ENCODE measurements around the gene TGDS. TPM values are rescaled to one million over a fixed set of nuclear protein-coding genes. Genes with fewer than 3 reads are reported as not detected.
"Not testable (repeated sequence)": the region's sequence is repeated elsewhere in the genome, so short reads cannot be mapped to it uniquely, and the experiment has no call there.

TGDS gene
- total RNA-seq, 4 donors from 2014 or later = 3.0 to 20.2 (median 9.6) TPM

DNA sequence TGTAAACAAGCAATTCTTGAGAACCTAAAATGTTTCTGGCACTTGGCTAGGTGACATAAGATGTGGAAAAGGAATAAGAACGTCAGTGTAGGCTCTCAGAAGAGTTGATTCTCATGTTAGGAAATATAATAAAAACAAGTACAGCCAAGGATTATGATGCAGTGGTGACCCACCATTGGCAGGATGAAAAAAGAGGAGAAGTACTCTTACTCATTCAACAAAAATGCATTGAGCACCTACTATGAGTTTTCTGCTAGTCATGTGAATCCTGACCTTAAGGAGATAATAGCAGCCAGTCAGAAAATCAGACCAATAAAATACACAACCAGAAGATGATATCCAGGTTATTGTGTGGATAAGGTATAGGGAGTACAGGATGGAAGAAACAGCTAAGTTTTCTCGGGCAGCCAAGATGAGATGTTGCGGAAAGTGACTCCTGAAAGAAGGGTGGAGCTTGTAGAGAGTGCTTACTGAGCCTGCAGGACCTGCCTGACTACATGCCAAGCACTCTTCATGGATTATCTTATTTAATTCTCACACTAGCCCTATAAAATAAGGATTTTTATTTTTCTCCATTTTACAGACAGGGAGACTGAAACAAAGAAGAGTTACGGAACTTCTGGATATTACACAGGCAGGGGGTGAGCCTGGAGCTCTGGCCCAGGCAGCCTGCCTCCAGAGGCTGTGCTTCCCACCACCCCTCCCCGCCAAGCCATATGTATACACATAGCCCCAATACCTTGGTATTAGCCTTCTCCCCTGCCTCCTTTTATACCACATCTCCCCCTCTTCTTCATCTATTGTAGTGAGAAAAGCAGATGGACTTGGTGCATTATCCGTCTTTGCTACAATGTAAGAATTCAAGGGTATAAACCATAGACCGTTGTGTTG, 58.0 kb downstream of the TGDS start:
- Histone ChIP-seq H3K9me3 (no peaks in the 10 kb centered on the region), H3K36me3 (no peaks in the 10 kb centered on the region), H3K4me1 (no peaks in the 10 kb centered on the region), H3K4me3 (no peak overlapping the region), H3K27me3 (no peaks in the 10 kb centered on the region), H3K27ac (no peak overlapping the region)
- WGBS, 2 donors (ENCODE audit: low coverage in 1 of 2) = 83 to 84% methylated on average over 7 of the region's 7 CpGs
- DNase-seq = no peak
- in situ Hi-C loops (cut with MboI; ENCODE audit: low pct_ligation_motif_present in 1 of 4, low pct_unique_long_range_greater_than_20kb in 1 of 4, low sequenced_read_pairs in 3 of 4) (no loop called here), intact Hi-C loops (cut with DNase I; ENCODE audit: low total_unique reads) (no loop called here)
- TF ChIP-seq POLR2AphosphoS5 (IDR thresholded peaks at IDR 0.05) (no peak), POLR2A (IDR thresholded peaks at IDR 0.05) (no peak), EP300 (IDR thresholded peaks at IDR 0.05; ENCODE audit: low read depth) (no peak)
- TF ChIP-seq, protein P1, sequence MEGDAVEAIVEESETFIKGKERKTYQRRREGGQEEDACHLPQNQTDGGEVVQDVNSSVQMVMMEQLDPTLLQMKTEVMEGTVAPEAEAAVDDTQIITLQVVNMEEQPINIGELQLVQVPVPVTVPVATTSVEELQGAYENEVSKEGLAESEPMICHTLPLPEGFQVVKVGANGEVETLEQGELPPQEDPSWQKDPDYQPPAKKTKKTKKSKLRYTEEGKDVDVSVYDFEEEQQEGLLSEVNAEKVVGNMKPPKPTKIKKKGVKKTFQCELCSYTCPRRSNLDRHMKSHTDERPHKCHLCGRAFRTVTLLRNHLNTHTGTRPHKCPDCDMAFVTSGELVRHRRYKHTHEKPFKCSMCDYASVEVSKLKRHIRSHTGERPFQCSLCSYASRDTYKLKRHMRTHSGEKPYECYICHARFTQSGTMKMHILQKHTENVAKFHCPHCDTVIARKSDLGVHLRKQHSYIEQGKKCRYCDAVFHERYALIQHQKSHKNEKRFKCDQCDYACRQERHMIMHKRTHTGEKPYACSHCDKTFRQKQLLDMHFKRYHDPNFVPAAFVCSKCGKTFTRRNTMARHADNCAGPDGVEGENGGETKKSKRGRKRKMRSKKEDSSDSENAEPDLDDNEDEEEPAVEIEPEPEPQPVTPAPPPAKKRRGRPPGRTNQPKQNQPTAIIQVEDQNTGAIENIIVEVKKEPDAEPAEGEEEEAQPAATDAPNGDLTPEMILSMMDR (IDR thresholded peaks at IDR 0.05) = no peak

GRCh38 chr13:94535775-94536174, 60.2 kb downstream of the TGDS start:
- in situ Hi-C loops (cut with MboI; ENCODE audit: low pct_ligation_motif_present in 1 of 4, low pct_unique_long_range_greater_than_20kb in 1 of 4, low sequenced_read_pairs in 3 of 4) = no loop called here

GRCh38 chr13:94535231-94535630, 60.7 kb downstream of the TGDS start:
- no peaks in the 10 kb centered on the region for H3K4me1 ChIP-seq
- 67 to 75% methylated on average over 2 of the region's 2 CpGs for WGBS, 2 donors (ENCODE audit: low coverage in 1 of 2)
- in situ Hi-C loops (cut with MboI; ENCODE audit: low pct_ligation_motif_present in 1 of 4, low pct_unique_long_range_greater_than_20kb in 1 of 4, low sequenced_read_pairs in 3 of 4) = no loop called here
- TF ChIP-seq POLR2AphosphoS5 (IDR thresholded peaks at IDR 0.05) = no peak
- TF ChIP-seq EP300 (IDR thresholded peaks at IDR 0.05; ENCODE audit: low read depth) = no peak
- TF ChIP-seq POLR2A (IDR thresholded peaks at IDR 0.05) = no peak
- TF ChIP-seq, protein P1 (IDR thresholded peaks at IDR 0.05) = no peak
- H3K36me3 ChIP-seq = no peaks in the 10 kb centered on the region
- no peaks in the 10 kb centered on the region for H3K9me3 ChIP-seq
- H3K27me3 ChIP-seq = no peaks in the 10 kb centered on the region
- H3K27ac ChIP-seq = no peak overlapping the region
- H3K4me3 ChIP-seq = no peak overlapping the region
- intact Hi-C loops (cut with DNase I; ENCODE audit: low total_unique reads) = no loop called here
- DNase-seq = no peak

More at GRCh38 chr13:94535775-94536174, 60.2 kb downstream of the TGDS start:
- H3K27me3 ChIP-seq = no peaks in the 10 kb centered on the region
- TF ChIP-seq, protein P1 (IDR thresholded peaks at IDR 0.05) = no peak
- TF ChIP-seq EP300 (IDR thresholded peaks at IDR 0.05; ENCODE audit: low read depth) = no peak
- TF ChIP-seq POLR2A (IDR thresholded peaks at IDR 0.05) = no peak
- TF ChIP-seq POLR2AphosphoS5 (IDR thresholded peaks at IDR 0.05) = no peak
- no peaks in the 10 kb centered on the region for H3K36me3 ChIP-seq
- DNase-seq = no peak
- intact Hi-C loops (cut with DNase I; ENCODE audit: low total_unique reads) = no loop called here
- no peak overlapping the region for H3K4me3 ChIP-seq
- H3K9me3 ChIP-seq = no peaks in the 10 kb centered on the region
- H3K4me1 ChIP-seq = no peaks in the 10 kb centered on the region
- no peak overlapping the region for H3K27ac ChIP-seq
- 68 to 71% methylated on average over 3 to 4 of the region's 4 CpGs for WGBS, 2 donors (ENCODE audit: low coverage in 1 of 2)

- intact Hi-C loops (cut with DNase I; ENCODE audit: low total_unique reads) = no loop called here
- no peaks in the 10 kb centered on the region for H3K27me3 ChIP-seq
- no peaks in the 10 kb centered on the region for H3K36me3 ChIP-seq
- in situ Hi-C loops (cut with MboI; ENCODE audit: low pct_ligation_motif_present in 1 of 4, low pct_unique_long_range_greater_than_20kb in 1 of 4, low sequenced_read_pairs in 3 of 4) = no loop called here
- 71 to 85% methylated on average over 1 of the region's 1 CpG for WGBS, 2 donors (ENCODE audit: low coverage in 1 of 2)
- H3K9me3 ChIP-seq = no peaks in the 10 kb centered on the region
- H3K27ac ChIP-seq = no peak overlapping the region
- H3K4me1 ChIP-seq = no peaks in the 10 kb centered on the region
- TF ChIP-seq POLR2AphosphoS5 (IDR thresholded peaks at IDR 0.05) (no peak), EP300 (IDR thresholded peaks at IDR 0.05; ENCODE audit: low read depth) (no peak), POLR2A (IDR thresholded peaks at IDR 0.05) (no peak)
- TF ChIP-seq, protein P1 (IDR thresholded peaks at IDR 0.05) = no peak
- no peak for DNase-seq
- no peak overlapping the region for H3K4me3 ChIP-seq
Observed at GRCh38 chr13:94534166-94534565, 61.8 kb downstream of the TGDS start.

GRCh38 chr13:94532278-94532677, 63.7 kb downstream of the TGDS start:
- H3K27ac ChIP-seq; H3K36me3 ChIP-seq; intact Hi-C loops (cut with DNase I; ENCODE audit: low total_unique reads); H3K4me1 ChIP-seq; H3K27me3 ChIP-seq; H3K4me3 ChIP-seq; H3K9me3 ChIP-seq; in situ Hi-C loops (cut with MboI; ENCODE audit: low pct_ligation_motif_present in 1 of 4, low pct_unique_long_range_greater_than_20kb in 1 of 4, low sequenced_read_pairs in 3 of 4); DNase-seq: not testable (repeated sequence)
- 40 to 91% methylated on average over 1 to 2 of the region's 2 CpGs for WGBS, 2 donors (ENCODE audit: low coverage in 1 of 2)

DNA sequence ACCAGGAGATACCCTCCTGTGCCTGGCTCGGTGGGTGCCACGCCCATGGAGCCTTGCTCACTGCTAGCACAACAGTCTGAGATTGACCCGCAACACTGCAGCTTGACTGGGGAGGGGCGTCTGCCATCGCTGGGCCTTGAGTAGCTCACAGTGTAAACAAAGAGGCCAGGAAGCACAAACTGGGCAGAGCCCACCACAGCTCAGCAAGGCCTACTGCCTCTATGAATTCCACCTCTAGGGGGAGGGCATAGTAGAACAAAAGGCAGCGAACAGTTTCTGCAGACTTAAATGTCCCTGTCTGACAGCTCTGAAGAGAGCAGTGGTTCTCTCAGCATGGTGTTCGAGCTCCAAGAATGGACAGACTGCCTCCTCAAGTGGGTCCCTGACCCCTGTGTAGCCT, 69.0 kb downstream of the TGDS start:
- WGBS, 2 donors (ENCODE audit: low coverage in 1 of 2) = 62 to 80% methylated on average over 2 to 7 of the region's 7 CpGs
- H3K4me3 ChIP-seq; H3K36me3 ChIP-seq; H3K4me1 ChIP-seq; H3K9me3 ChIP-seq; H3K27me3 ChIP-seq; intact Hi-C loops (cut with DNase I; ENCODE audit: low total_unique reads); H3K27ac ChIP-seq; in situ Hi-C loops (cut with MboI; ENCODE audit: low pct_ligation_motif_present in 1 of 4, low pct_unique_long_range_greater_than_20kb in 1 of 4, low sequenced_read_pairs in 3 of 4); DNase-seq: not testable (repeated sequence)

Data from transverse colon (tissue), 4 donors.